Natural killer cell (primary cell): ENCODE measurements around the gene OR10H5. TPM values are rescaled to one million over a fixed set of nuclear protein-coding genes. Genes with fewer than 3 reads are reported as not detected.
"Not testable (repeated sequence)": the region's sequence is repeated elsewhere in the genome, so short reads cannot be mapped to it uniquely, and the experiment has no call there.

Source experiments
- ATAC-seq, 3 donors: fragments of 150-1000 bp in 2 of 3; fragments of 200-7000 bp in 1 of 3; cut with Tn5 transposase; 1 replicate in 1 of 3; 2 replicates in 2 of 3; pipeline ENCODE4 v1.10.0; 2021; ENCODE audit warnings: mild to moderate bottlenecking in 2 of 3, moderate library complexity in 2 of 3
- DNase-seq, 2 donors: peaks; one replicate each; pipeline versions ENCODE4 v3.0.0 to v3.0.0-alpha.2; 2013 to 2021; ENCODE audit warnings: mixed read lengths in 1 of 2
- H3K27ac ChIP-seq: one replicate; pipeline ENCODE4 v1.5.1; 2013; ENCODE audit warnings: mild to moderate bottlenecking, low read length
- H3K27me3 ChIP-seq: one replicate; pipeline ENCODE4 v1.6.1; 2013; ENCODE audit warnings: low read length; ENCODE audit not compliant: control insufficient read depth, insufficient read depth
- H3K36me3 ChIP-seq: one replicate; pipeline ENCODE4 v1.6.1; 2013; ENCODE audit warnings: low read length; ENCODE audit not compliant: control insufficient read depth, insufficient read depth
- H3K4me1 ChIP-seq: one replicate; pipeline ENCODE4 v1.6.1; 2013; ENCODE audit warnings: low read length; ENCODE audit not compliant: control insufficient read depth, insufficient read depth
- H3K4me3 ChIP-seq: one replicate; pipeline ENCODE4 v1.5.1; 2013; ENCODE audit warnings: low read length
- H3K9me3 ChIP-seq: one replicate; pipeline ENCODE4 v1.6.1; 2013; ENCODE audit warnings: low read length; ENCODE audit not compliant: control insufficient read depth, insufficient read depth
- H3K27ac Mint-ChIP-seq, 2 donors: one replicate each; pipeline ENCODE4 v1.8.0; 2022; ENCODE audit warnings: mild to moderate bottlenecking in 2 of 2, mixed read lengths in 2 of 2, moderate library complexity in 1 of 2
- H3K27me3 Mint-ChIP-seq, 2 donors: one replicate each; pipeline ENCODE4 v1.8.0; 2022; ENCODE audit warnings: low read depth in 2 of 2, mixed read lengths in 2 of 2
- H3K36me3 Mint-ChIP-seq: one replicate; pipeline ENCODE4 v1.8.0; 2022; ENCODE audit warnings: mixed read lengths
- H3K4me1 Mint-ChIP-seq, 2 donors: one replicate each; pipeline ENCODE4 v1.8.0; 2022; ENCODE audit warnings: mixed read lengths in 2 of 2
- H3K4me3 Mint-ChIP-seq: one replicate; pipeline ENCODE4 v1.8.0; 2022; ENCODE audit warnings: mild to moderate bottlenecking, moderate library complexity, mixed read lengths
- H3K9me3 Mint-ChIP-seq, 2 donors: one replicate each; pipeline ENCODE4 v1.8.0; 2022; ENCODE audit warnings: mixed read lengths in 2 of 2
- WGBS: methylation state at CpG from one replicate; pipeline ENCODE4 v1.1.7; 2013; ENCODE audit warnings: missing lambda C conversion rate; ENCODE audit not compliant: insufficient coverage; 5-methylcytosine and 5-hydroxymethylcytosine counted together
- intact Hi-C: fragments of 100-400 bp; cut with micrococcal nuclease; formaldehyde crosslinking; loops from one replicate; pipeline ENCODE4 v1.14.2; 2022
- total RNA-seq, 4 donors: library from RNA; stranded (reverse); fragments of 120-200 nt in 1 of 4; gene quantifications; one replicate each; pipeline versions ENCODE4 v1.2.3 to v1.2.4, GENCODE V29; 2013 to 2022
- TF ChIP-seq, protein P1 (sequence below): fragments of 200-600 bp; IDR thresholded peaks from one replicate; pipeline ENCODE4 v1.8.0; 2022; ENCODE audit warnings: antibody characterized with exemption

Gene OR10H5
- total RNA-seq, 3 donors from 2014 or later (not counting 1 experiment from before 2014, with no cell fraction given), result not detected

DNA sequence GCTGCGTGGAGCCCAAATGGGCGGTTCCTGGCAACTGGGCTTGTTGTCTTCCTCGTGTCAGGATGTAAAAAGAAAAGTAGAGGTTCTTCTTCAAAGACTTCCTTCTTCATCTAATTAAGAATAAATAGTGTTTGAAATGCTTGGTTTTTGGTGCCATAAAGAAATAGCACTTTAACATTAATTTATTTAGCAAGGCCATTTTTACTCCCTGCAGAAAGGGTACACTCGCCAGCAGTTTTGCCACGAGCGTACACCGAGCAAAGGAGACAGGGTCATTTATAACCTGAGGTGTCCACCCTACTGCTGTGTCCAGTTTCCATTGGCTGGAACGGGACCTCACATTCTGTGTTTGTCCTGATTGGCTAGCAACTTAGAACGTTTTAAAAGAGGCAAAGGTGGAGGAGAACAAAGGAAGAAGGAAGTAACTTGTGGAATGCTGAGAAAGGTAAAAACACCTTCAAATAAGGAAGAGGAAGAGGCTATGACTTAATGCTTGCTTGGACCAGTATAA lies 49.8 kb downstream of the OR10H5 start:
- Mint-ChIP-seq H3K27ac (peak overlapping the region; percentile 96 to 97), H3K4me3 (peak overlapping the region; percentile 97), H3K27me3 (no peaks in the 10 kb centered on the region), H3K36me3 (no peaks in the 10 kb centered on the region), H3K4me1 (peaks cover 19 to 23% of the 10 kb centered on the region in 2 donors), H3K9me3 (no peaks in the 10 kb centered on the region)
- Histone ChIP-seq H3K9me3 (no peaks in the 10 kb centered on the region), H3K27ac (peak overlapping the region; percentile 99), H3K36me3 (no peaks in the 10 kb centered on the region), H3K4me1 (peaks cover 18% of the 10 kb centered on the region), H3K4me3 (peak overlapping the region; percentile 92), H3K27me3 (no peaks in the 10 kb centered on the region)
- TF ChIP-seq, protein P1, sequence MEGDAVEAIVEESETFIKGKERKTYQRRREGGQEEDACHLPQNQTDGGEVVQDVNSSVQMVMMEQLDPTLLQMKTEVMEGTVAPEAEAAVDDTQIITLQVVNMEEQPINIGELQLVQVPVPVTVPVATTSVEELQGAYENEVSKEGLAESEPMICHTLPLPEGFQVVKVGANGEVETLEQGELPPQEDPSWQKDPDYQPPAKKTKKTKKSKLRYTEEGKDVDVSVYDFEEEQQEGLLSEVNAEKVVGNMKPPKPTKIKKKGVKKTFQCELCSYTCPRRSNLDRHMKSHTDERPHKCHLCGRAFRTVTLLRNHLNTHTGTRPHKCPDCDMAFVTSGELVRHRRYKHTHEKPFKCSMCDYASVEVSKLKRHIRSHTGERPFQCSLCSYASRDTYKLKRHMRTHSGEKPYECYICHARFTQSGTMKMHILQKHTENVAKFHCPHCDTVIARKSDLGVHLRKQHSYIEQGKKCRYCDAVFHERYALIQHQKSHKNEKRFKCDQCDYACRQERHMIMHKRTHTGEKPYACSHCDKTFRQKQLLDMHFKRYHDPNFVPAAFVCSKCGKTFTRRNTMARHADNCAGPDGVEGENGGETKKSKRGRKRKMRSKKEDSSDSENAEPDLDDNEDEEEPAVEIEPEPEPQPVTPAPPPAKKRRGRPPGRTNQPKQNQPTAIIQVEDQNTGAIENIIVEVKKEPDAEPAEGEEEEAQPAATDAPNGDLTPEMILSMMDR, result no peak
- intact Hi-C loops, result loop anchor here (10.0 kb wide), 1 partner anchor 598 kb away; no protein-coding TSS in a partner anchor
- ATAC-seq (no peak), DNase-seq (no peak)
- 0% methylated on average over 9 of the region's 9 CpGs for WGBS

DNA sequence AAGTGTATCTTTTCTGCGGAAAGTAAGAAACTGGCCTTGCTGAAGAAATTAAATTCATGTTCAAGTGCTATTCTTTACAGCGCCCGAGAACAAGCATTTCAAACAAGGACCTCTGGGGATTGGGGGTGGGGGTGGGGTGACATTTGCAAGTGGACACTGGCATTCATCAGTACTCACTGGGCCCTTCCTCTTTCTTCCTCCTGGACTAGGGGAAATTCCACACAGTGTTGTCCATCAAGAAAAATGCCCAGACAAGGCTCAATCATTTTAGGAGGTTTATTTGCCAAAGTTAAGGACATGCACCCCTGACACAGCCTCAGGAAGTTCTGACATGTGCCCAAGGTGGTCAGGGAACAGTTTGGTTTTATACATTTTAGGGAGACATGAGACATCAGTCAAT lies 50.9 kb downstream of the OR10H5 start:
- no peak overlapping the region for H3K4me3 ChIP-seq

GRCh38 chr19:15839888-15840287 lies 52.4 kb downstream of the OR10H5 start:
- 86% methylated on average over 4 of the region's 4 CpGs for WGBS
- not testable (repeated sequence) for H3K4me3 ChIP-seq, H3K36me3 Mint-ChIP-seq, DNase-seq, H3K27me3 ChIP-seq, H3K36me3 ChIP-seq, H3K27me3 Mint-ChIP-seq, H3K27ac ChIP-seq, H3K4me3 Mint-ChIP-seq, H3K9me3 Mint-ChIP-seq, H3K27ac Mint-ChIP-seq, H3K9me3 ChIP-seq, ATAC-seq
- H3K4me1 ChIP-seq, result peaks cover 30% of the 10 kb centered on the region
- peaks cover 34 to 41% of the 10 kb centered on the region in 2 donors for H3K4me1 Mint-ChIP-seq
- intact Hi-C loops, result loop anchor here (10.0 kb wide), 1 partner anchor 595 kb away; no protein-coding TSS in a partner anchor

More for the DNA sequence above, 50.9 kb downstream of the OR10H5 start:
- ATAC-seq, result no peak
- Histone ChIP-seq H3K9me3 (no peaks in the 10 kb centered on the region), H3K36me3 (no peaks in the 10 kb centered on the region), H3K27me3 (no peaks in the 10 kb centered on the region), H3K4me1 (peaks cover 18% of the 10 kb centered on the region), H3K27ac (no peak overlapping the region)
- no peaks in the 10 kb centered on the region for H3K36me3 Mint-ChIP-seq
- 97% methylated on average over 3 of the region's 3 CpGs for WGBS
- peak overlapping the region; percentile 24 to 35 for H3K27ac Mint-ChIP-seq
- no peak overlapping the region for H3K4me3 Mint-ChIP-seq
- H3K4me1 Mint-ChIP-seq, result peaks cover 22 to 30% of the 10 kb centered on the region in 2 donors
- no peaks in the 10 kb centered on the region for H3K9me3 Mint-ChIP-seq
- TF ChIP-seq, protein P1, result no peak
- intact Hi-C loops, result loop anchor here (10.0 kb wide), 1 partner anchor 596 kb away; no protein-coding TSS in a partner anchor
- no peaks in the 10 kb centered on the region for H3K27me3 Mint-ChIP-seq
- no peak for DNase-seq

DNA sequence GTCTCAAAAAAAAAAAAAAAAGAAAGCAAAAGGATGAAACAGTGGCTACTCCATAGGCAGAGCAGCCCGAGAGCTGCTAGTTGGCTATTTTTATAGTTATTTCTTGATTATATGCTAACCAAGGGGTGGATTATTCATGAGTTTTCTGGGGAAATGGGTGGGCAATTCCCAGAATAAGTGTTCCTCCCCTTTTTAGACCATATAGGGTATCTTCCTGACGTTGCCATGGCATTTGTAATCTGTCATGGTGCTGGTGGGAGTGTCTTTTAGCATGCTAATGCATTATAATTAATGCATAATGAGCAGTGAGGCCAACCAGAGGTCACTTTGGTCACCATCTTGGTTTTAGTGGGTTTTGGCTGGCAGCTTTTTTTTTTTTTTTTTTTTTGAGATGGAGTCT lies 53.4 kb downstream of the OR10H5 start:
- intact Hi-C loops, result no loop called here
- TF ChIP-seq, protein P1, result no peak
- WGBS, result 92% methylated on average over 2 of the region's 2 CpGs
- no peak overlapping the region for H3K27ac ChIP-seq
- ATAC-seq (no peak), DNase-seq (no peak)
- H3K4me3 ChIP-seq, result no peak overlapping the region
- H3K9me3 ChIP-seq, result no peaks in the 10 kb centered on the region
- no peaks in the 10 kb centered on the region for H3K36me3 ChIP-seq
- H3K27me3 ChIP-seq, result no peaks in the 10 kb centered on the region
- peaks cover 35% of the 10 kb centered on the region for H3K4me1 ChIP-seq
- H3K27me3 Mint-ChIP-seq, result no peaks in the 10 kb centered on the region
- no peaks in the 10 kb centered on the region for H3K36me3 Mint-ChIP-seq
- no peaks in the 10 kb centered on the region for H3K9me3 Mint-ChIP-seq
- H3K4me1 Mint-ChIP-seq, result peaks cover 38 to 46% of the 10 kb centered on the region in 2 donors
- H3K27ac Mint-ChIP-seq, result no peak overlapping the region
- no peak overlapping the region for H3K4me3 Mint-ChIP-seq
